ENCODE data around the gene TTLL5.

The TTLL5 gene

GRCh38 chr14:75660630-75661498 is at the start of gene TTLL5, which contains the start of gene ERG28:
Gene TTLL5, plus strand, starts transcription at chr14:75661246. Its CDS starts 1,904 bp downstream, at chr14:75663150.
Gene ERG28, minus strand, starts transcription at chr14:75660876. Its CDS starts 3,374 bp downstream, at chr14:75657502.
- peak; percentile 98 for DNase-seq (ENCODE audit: low read depth)

GRCh38 chr14:75612157-75612556 is 48.9 kb upstream of the TTLL5 start:
- no peak for DNase-seq (ENCODE audit: low read depth)

GRCh38 chr14:75614179-75614578 is 46.9 kb upstream of the TTLL5 start:
- no peak for DNase-seq (ENCODE audit: low read depth)

GRCh38 chr14:75615200-75615599 is 45.8 kb upstream of the TTLL5 start:
- DNase-seq (ENCODE audit: low read depth), result no peak

GRCh38 chr14:75619548-75619947 is 41.5 kb upstream of the TTLL5 start:
- no peak for DNase-seq (ENCODE audit: low read depth)

GRCh38 chr14:75625034-75625433 is 36.0 kb upstream of the TTLL5 start:
- no peak for DNase-seq (ENCODE audit: low read depth)

- no peak for DNase-seq (ENCODE audit: low read depth)
These were observed 34.6 kb upstream of the TTLL5 start for GRCh38 chr14:75626396-75626795.

- no peak for DNase-seq (ENCODE audit: low read depth)
These were observed 34.2 kb upstream of the TTLL5 start for GRCh38 chr14:75626863-75627262.

- no peak for DNase-seq (ENCODE audit: low read depth)
These were observed 33.6 kb upstream of the TTLL5 start for GRCh38 chr14:75627406-75627805.

GRCh38 chr14:75628816-75629215 is 32.2 kb upstream of the TTLL5 start:
- DNase-seq (ENCODE audit: low read depth), result no peak

- no peak for DNase-seq (ENCODE audit: low read depth)
These were observed 30.2 kb upstream of the TTLL5 start for GRCh38 chr14:75630695-75631452.

GRCh38 chr14:75631453-75631831 is 29.6 kb upstream of the TTLL5 start:
- no peak for DNase-seq (ENCODE audit: low read depth)

GRCh38 chr14:75634848-75635247 is 26.2 kb upstream of the TTLL5 start:
- DNase-seq (ENCODE audit: low read depth), result no peak

GRCh38 chr14:75636100-75636692 is 24.9 kb upstream of the TTLL5 start:
- DNase-seq (ENCODE audit: low read depth), result no peak

GRCh38 chr14:75640876-75641275 is 20.2 kb upstream of the TTLL5 start:
- no peak for DNase-seq (ENCODE audit: low read depth)

GRCh38 chr14:75643985-75644384 is 17.1 kb upstream of the TTLL5 start:
- DNase-seq (ENCODE audit: low read depth), result no peak

- DNase-seq (ENCODE audit: low read depth), result no peak
These were observed 16.0 kb upstream of the TTLL5 start for GRCh38 chr14:75645056-75645455.

- no peak for DNase-seq (ENCODE audit: low read depth)
These were observed 14.3 kb upstream of the TTLL5 start for GRCh38 chr14:75646762-75647161.

- DNase-seq (ENCODE audit: low read depth), result no peak
These were observed 13.4 kb upstream of the TTLL5 start for GRCh38 chr14:75647640-75648039.

GRCh38 chr14:75648066-75648838 is 12.8 kb upstream of the TTLL5 start:
- peak; percentile 95 for DNase-seq (ENCODE audit: low read depth)

- DNase-seq (ENCODE audit: low read depth), result no peak
These were observed 11.7 kb upstream of the TTLL5 start for GRCh38 chr14:75649337-75649736.

- no peak for DNase-seq (ENCODE audit: low read depth)
These were observed 11.3 kb upstream of the TTLL5 start for GRCh38 chr14:75649773-75650172.
